HTERT RPE-1 (cell line): Measurements from ENCODE around the gene NDEL1.

Experiments used
- in situ Hi-C: fragments of 300-500 bp; cut with MboI; formaldehyde crosslinking; loops from 4 replicates; pipeline ENCODE4 v1.14.3; 2020; ENCODE audit warnings: low sequenced_read_pairs

NDEL1 gene

GRCh38 chr17:8499171-8499570 is 63.5 kb downstream of the NDEL1 start:
- in situ Hi-C loops = no loop called here

- in situ Hi-C loops = no loop called here
These were observed 63.9 kb downstream of the NDEL1 start for GRCh38 chr17:8499614-8500013.

GRCh38 chr17:8500609-8501008 is 64.9 kb downstream of the NDEL1 start:
- in situ Hi-C loops = no loop called here

- in situ Hi-C loops = no loop called here
These were observed 66.4 kb downstream of the NDEL1 start for GRCh38 chr17:8502126-8502525.

GRCh38 chr17:8503368-8503767 is 67.7 kb downstream of the NDEL1 start:
- in situ Hi-C loops = no loop called here

- in situ Hi-C loops = no loop called here
These were observed 68.1 kb downstream of the NDEL1 start for GRCh38 chr17:8503807-8504206.

- in situ Hi-C loops = no loop called here
These were observed 69.0 kb downstream of the NDEL1 start for GRCh38 chr17:8504460-8505207.

- in situ Hi-C loops = no loop called here
These were observed 70.5 kb downstream of the NDEL1 start for GRCh38 chr17:8506145-8506544.

- in situ Hi-C loops = no loop called here
These were observed 79.1 kb downstream of the NDEL1 start for GRCh38 chr17:8514801-8515200.
